ENCODE results near the gene RSRC1.

RSRC1 gene

GRCh38 chr3:158086361-158086760 is 23.5 kb upstream of the RSRC1 start:
- no peaks in the 10 kb centered on the region for H3K9me3 ChIP-seq (ENCODE audit: control insufficient read depth, insufficient read depth, low read length)
- TF ChIP-seq EZH2phosphoT487 (IDR thresholded peaks at IDR 0.05; ENCODE audit: borderline replicate concordance, low read length), result no peak
- TF ChIP-seq CTCF (IDR thresholded peaks at IDR 0.05; ENCODE audit: low read depth, low read length, poor library complexity, severe bottlenecking), result no peak
- H3K9me2 ChIP-seq (replicated peaks; ENCODE audit: control insufficient read depth, low read length), result no peaks in the 10 kb centered on the region
- H3K27ac ChIP-seq (ENCODE audit: low read depth, low read length), result no peak overlapping the region
- no peaks in the 10 kb centered on the region for H4K20me1 ChIP-seq (ENCODE audit: control insufficient read depth, insufficient read depth, low read depth, low read length)
- no peaks in the 10 kb centered on the region for H3K36me3 ChIP-seq (ENCODE audit: control insufficient read depth, low read length)
- no peaks in the 10 kb centered on the region for H3K4me1 ChIP-seq (ENCODE audit: control insufficient read depth, low read length)
- H3F3A ChIP-seq (ENCODE audit: control insufficient read depth, insufficient read depth), result no peaks in the 10 kb centered on the region
- H3K4me3 ChIP-seq (ENCODE audit: low read length), result no peak overlapping the region
- H3K4me2 ChIP-seq (ENCODE audit: low read length), result no peak overlapping the region
- H3K27me3 ChIP-seq (ENCODE audit: control insufficient read depth, low read length), result no peaks in the 10 kb centered on the region
- H3K79me2 ChIP-seq (ENCODE audit: control insufficient read depth, low read length), result no peaks in the 10 kb centered on the region

GRCh38 chr3:158086776-158087175 is 23.1 kb upstream of the RSRC1 start:
- Histone ChIP-seq H3K27ac (ENCODE audit: low read depth, low read length) (no peak overlapping the region), H3F3A (ENCODE audit: control insufficient read depth, insufficient read depth) (no peaks in the 10 kb centered on the region), H3K4me3 (ENCODE audit: low read length) (no peak overlapping the region), H3K4me2 (ENCODE audit: low read length) (no peak overlapping the region), H3K9me3 (ENCODE audit: control insufficient read depth, insufficient read depth, low read length) (no peaks in the 10 kb centered on the region), H3K36me3 (ENCODE audit: control insufficient read depth, low read length) (no peaks in the 10 kb centered on the region), H3K79me2 (ENCODE audit: control insufficient read depth, low read length) (no peaks in the 10 kb centered on the region), H3K9me2 (replicated peaks; ENCODE audit: control insufficient read depth, low read length) (no peaks in the 10 kb centered on the region), H3K4me1 (ENCODE audit: control insufficient read depth, low read length) (no peaks in the 10 kb centered on the region), H4K20me1 (ENCODE audit: control insufficient read depth, insufficient read depth, low read depth, low read length) (no peaks in the 10 kb centered on the region), H3K27me3 (ENCODE audit: control insufficient read depth, low read length) (no peaks in the 10 kb centered on the region)
- TF ChIP-seq EZH2phosphoT487 (IDR thresholded peaks at IDR 0.05; ENCODE audit: borderline replicate concordance, low read length) (no peak), CTCF (IDR thresholded peaks at IDR 0.05; ENCODE audit: low read depth, low read length, poor library complexity, severe bottlenecking) (no peak)

- no peaks in the 10 kb centered on the region for H3K9me3 ChIP-seq (ENCODE audit: control insufficient read depth, insufficient read depth, low read length)
- peaks cover 4% of the 10 kb centered on the region; the same call in 1 of the 2 replicates for H3K36me3 ChIP-seq (ENCODE audit: control insufficient read depth, low read length)
- H3K4me2 ChIP-seq (ENCODE audit: low read length), result no peak overlapping the region
- 0 out of 2 replicates have a peak, but pooled peaks cover 6% of the 10 kb centered on the region for H3F3A ChIP-seq (ENCODE audit: control insufficient read depth, insufficient read depth)
- H3K79me2 ChIP-seq (ENCODE audit: control insufficient read depth, low read length), result peaks cover 7% of the 10 kb centered on the region
- H3K9me2 ChIP-seq (replicated peaks; ENCODE audit: control insufficient read depth, low read length), result no peaks in the 10 kb centered on the region
- H3K4me1 ChIP-seq (ENCODE audit: control insufficient read depth, low read length), result peaks cover 17% of the 10 kb centered on the region
- no peak overlapping the region for H3K27ac ChIP-seq (ENCODE audit: low read depth, low read length)
- H4K20me1 ChIP-seq (ENCODE audit: control insufficient read depth, insufficient read depth, low read depth, low read length), result no peaks in the 10 kb centered on the region
- H3K4me3 ChIP-seq (ENCODE audit: low read length), result no peak overlapping the region
- TF ChIP-seq EZH2phosphoT487 (IDR thresholded peaks at IDR 0.05; ENCODE audit: borderline replicate concordance, low read length) (no peak), CTCF (IDR thresholded peaks at IDR 0.05; ENCODE audit: low read depth, low read length, poor library complexity, severe bottlenecking) (peak; percentile 29)
- no peaks in the 10 kb centered on the region for H3K27me3 ChIP-seq (ENCODE audit: control insufficient read depth, low read length)
These were observed 18.4 kb upstream of the RSRC1 start for GRCh38 chr3:158091531-158091930.

Measured in DOHH2 (cell line).